ENCODE results near the gene SASH1. TPM values are rescaled to one million over a fixed set of nuclear protein-coding genes. Genes with fewer than 3 reads are reported as not detected.

SASH1 gene
- total RNA-seq, 4 donors from 2014 or later, result 132 to 238 (median 160) TPM

GRCh38 chr6:148325316-148326068 is 17.1 kb upstream of the SASH1 start:
- H3K27me3 ChIP-seq, result no peaks in the 10 kb centered on the region
- H3K4me1 ChIP-seq, result peaks cover 0 to 19% (median 5%) of the 10 kb centered on the region in 4 donors
- no peak for TF ChIP-seq POLR2A (IDR thresholded peaks at IDR 0.05)
- H3K27ac ChIP-seq, result no peak overlapping the region
- DNase-seq (ENCODE audit: low spot score in 2 of 2), result no peak
- H3K9me3 ChIP-seq, result no peaks in the 10 kb centered on the region
- H3K4me3 ChIP-seq, result no peak overlapping the region
- WGBS, 2 donors, result 95% methylated on average over 11 of the region's 11 CpGs
- no peaks in the 10 kb centered on the region for H3K36me3 ChIP-seq

GRCh38 chr6:148328876-148329555 is 13.6 kb upstream of the SASH1 start:
- TF ChIP-seq POLR2A (IDR thresholded peaks at IDR 0.05) (no peak), CTCF (IDR thresholded peaks at IDR 0.05) (no peak), EP300 (IDR thresholded peaks at IDR 0.05) (no peak)
- Histone ChIP-seq H3K4me1 (peaks cover 0 to 27% (median 5%) of the 10 kb centered on the region in 4 donors), H3K27me3 (no peaks in the 10 kb centered on the region), H3K4me3 (no peak overlapping the region), H3K36me3 (no peaks in the 10 kb centered on the region), H3K27ac (peak overlapping the region in 3 of 4 donors; percentile 29 to 73 (median 40)), H3K9me3 (no peaks in the 10 kb centered on the region)
- DNase-seq (ENCODE audit: low spot score in 2 of 2), result no peak

- 54 to 58% methylated on average over 7 of the region's 7 CpGs for WGBS, 2 donors
- H3K27me3 ChIP-seq, result no peaks in the 10 kb centered on the region
- TF ChIP-seq CTCF (IDR thresholded peaks at IDR 0.05) (no peak), POLR2A (IDR thresholded peaks at IDR 0.05) (no peak), EP300 (IDR thresholded peaks at IDR 0.05) (no peak)
- peak overlapping the region in 3 of 4 donors; percentile 29 to 73 (median 40) for H3K27ac ChIP-seq
- no peaks in the 10 kb centered on the region for H3K36me3 ChIP-seq
- no peaks in the 10 kb centered on the region for H3K9me3 ChIP-seq
- no peak overlapping the region for H3K4me3 ChIP-seq
- peaks cover 0 to 27% (median 5%) of the 10 kb centered on the region in 4 donors for H3K4me1 ChIP-seq
- DNase-seq (ENCODE audit: low spot score in 2 of 2), result no peak
Measured at GRCh38 chr6:148329596-148330381, 12.8 kb upstream of the SASH1 start.

- DNase-seq (ENCODE audit: low spot score in 2 of 2), result no peak
- TF ChIP-seq POLR2A (IDR thresholded peaks at IDR 0.05) (no peak), CTCF (IDR thresholded peaks at IDR 0.05) (no peak), EP300 (IDR thresholded peaks at IDR 0.05) (no peak)
- no peak overlapping the region for H3K4me3 ChIP-seq
- H3K4me1 ChIP-seq, result peaks cover 0 to 27% (median 5%) of the 10 kb centered on the region in 4 donors
- no peaks in the 10 kb centered on the region for H3K27me3 ChIP-seq
- no peak overlapping the region for H3K27ac ChIP-seq
- WGBS, 2 donors, result 75 to 88% methylated on average over 1 of the region's 1 CpG
- no peaks in the 10 kb centered on the region for H3K36me3 ChIP-seq
- H3K9me3 ChIP-seq, result no peaks in the 10 kb centered on the region
Measured at GRCh38 chr6:148332088-148332487, 10.6 kb upstream of the SASH1 start.

GRCh38 chr6:148336901-148337300 is 5.7 kb upstream of the SASH1 start:
- Histone ChIP-seq H3K36me3 (no peaks in the 10 kb centered on the region), H3K9me3 (no peaks in the 10 kb centered on the region), H3K4me1 (peaks cover 0 to 14% (median 3%) of the 10 kb centered on the region in 4 donors), H3K4me3 (no peak overlapping the region), H3K27ac (no peak overlapping the region), H3K27me3 (no peaks in the 10 kb centered on the region)
- TF ChIP-seq CTCF (IDR thresholded peaks at IDR 0.05) (no peak), POLR2A (IDR thresholded peaks at IDR 0.05) (no peak), EP300 (IDR thresholded peaks at IDR 0.05) (no peak)
- no peak for DNase-seq (ENCODE audit: low spot score in 2 of 2)
- 98% methylated on average over 9 of the region's 9 CpGs for WGBS, 2 donors

Data from tibial nerve (tissue), 4 donors.